Tibial nerve (tissue), 4 donors: Measurements from ENCODE around the gene SHISA4. TPM values are rescaled to one million over a fixed set of nuclear protein-coding genes. Genes with fewer than 3 reads are reported as not detected.
"Not testable (repeated sequence)": the region's sequence is repeated elsewhere in the genome, so short reads cannot be mapped to it uniquely, and the experiment has no call there.

Experiments used
- DNase-seq, 2 donors: peaks; one replicate each; pipeline ENCODE4 v3.0.0-alpha.2; 2019; ENCODE audit warnings: low spot score in 2 of 2
- H3K27ac ChIP-seq, 4 donors: fragments of 200-600 bp; sonication (generic) in 3 of 4; one replicate each; pipeline ENCODE4 v1.5.1; 2017 to 2019; ENCODE audit warnings: mild to moderate bottlenecking in 1 of 4
- H3K27me3 ChIP-seq, 2 donors: fragments of 200-600 bp; sonication (generic) in 1 of 2; one replicate each; pipeline versions ENCODE4 v1.5.1 to v1.6.0; 2017 to 2019
- H3K36me3 ChIP-seq, 3 donors: fragments of 200-600 bp; sonication (generic); one replicate each; pipeline ENCODE4 v1.5.1; 2018 to 2019
- H3K4me1 ChIP-seq, 4 donors: fragments of 200-600 bp; sonication (generic) in 3 of 4; one replicate each; pipeline ENCODE4 v1.5.1; 2017 to 2019
- H3K4me3 ChIP-seq, 4 donors: fragments of 200-600 bp; sonication (generic) in 3 of 4; one replicate each; pipeline ENCODE4 v1.5.1; 2017 to 2019; ENCODE audit warnings: mild to moderate bottlenecking in 1 of 4, moderate library complexity in 1 of 4
- H3K9me3 ChIP-seq, 4 donors: fragments of 200-600 bp; sonication (generic) in 3 of 4; one replicate each; pipeline ENCODE4 v1.5.1; 2017 to 2019
- CTCF ChIP-seq, 5 experiments: fragments of 200-600 bp in 3 of 5; fragments of 450-650 bp in 2 of 5; sonication (generic) in 3 of 5; IDR thresholded peaks; one replicate each; pipeline ENCODE4 v1.5.1; 2016 to 2019; ENCODE audit warnings: antibody characterized with exemption in 5 of 5, mild to moderate bottlenecking in 3 of 5, moderate library complexity in 2 of 5
- EP300 ChIP-seq, 2 donors: sonication (generic); formaldehyde crosslinking; IDR thresholded peaks; one replicate each; pipeline ENCODE4 v1.6.1; 2017; ENCODE audit warnings: antibody characterized with exemption in 2 of 2, mild to moderate bottlenecking in 1 of 2
- POLR2A ChIP-seq, 2 donors: fragments of 450-650 bp; IDR thresholded peaks; one replicate each; pipeline ENCODE4 v1.6.1; 2017; ENCODE audit warnings: antibody characterized with exemption in 2 of 2, mild to moderate bottlenecking in 2 of 2, moderate library complexity in 2 of 2
- WGBS, 2 donors: methylation state at CpG; one replicate each; pipeline ENCODE4 v1.1.5; 2018; 5-methylcytosine and 5-hydroxymethylcytosine counted together
- total RNA-seq, 4 donors: library from RNA; depleted of rRNA; stranded (reverse); fragments of >200 nt; gene quantifications; one replicate each; pipeline ENCODE4 v1.1.0, GENCODE V29; 2016

The SHISA4 gene
- total RNA-seq, 4 donors from 2014 or later, result 42.6 to 76.6 (median 66.4) TPM

DNA sequence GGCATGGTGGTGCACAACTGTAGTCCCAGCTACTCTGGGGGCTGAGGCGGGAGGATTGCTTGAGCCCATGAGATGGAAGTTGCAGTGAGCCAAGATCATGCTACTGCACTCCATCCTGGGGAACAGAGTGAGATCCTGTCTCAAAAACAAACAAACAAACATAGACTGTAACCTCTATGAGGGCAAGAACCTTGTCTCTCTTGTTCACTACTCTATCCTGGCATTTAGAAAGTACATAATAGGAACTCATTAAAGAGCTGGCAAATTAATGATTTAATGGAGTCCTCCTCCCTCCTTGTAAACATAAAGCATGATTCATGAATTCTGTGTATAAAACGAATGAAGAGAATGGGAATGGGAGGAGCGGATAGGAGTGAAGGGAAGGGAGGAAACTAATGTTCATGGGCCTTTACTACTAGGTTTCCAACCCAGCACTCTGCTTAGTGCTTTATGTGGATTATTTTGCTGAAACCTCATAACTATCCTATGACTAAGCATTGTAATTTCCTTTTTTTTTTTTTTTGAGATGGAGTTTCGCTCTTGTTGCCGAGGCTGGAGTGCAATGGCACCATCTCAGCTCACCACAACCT is 49.0 kb downstream of the SHISA4 start:
- no peak for DNase-seq
- Histone ChIP-seq H3K4me3 (no peak overlapping the region), H3K9me3 (no peaks in the 10 kb centered on the region), H3K36me3 (no peaks in the 10 kb centered on the region), H3K27ac (peak overlapping the region in 2 of 4 donors; percentile 70 to 71), H3K4me1 (peaks cover 0 to 41% (median 0%) of the 10 kb centered on the region in 4 donors), H3K27me3 (no peaks in the 10 kb centered on the region)
- whole genome bisulfite sequencing, 2 donors, result 54 to 60% methylated on average over 5 of the region's 5 CpGs
- no peak for TF ChIP-seq EP300 (IDR thresholded peaks at IDR 0.05)
- no peak for TF ChIP-seq POLR2A (IDR thresholded peaks at IDR 0.05)
- TF ChIP-seq CTCF (IDR thresholded peaks at IDR 0.05), result no peak

- H3K36me3 ChIP-seq, result no peaks in the 10 kb centered on the region
- TF ChIP-seq POLR2A (IDR thresholded peaks at IDR 0.05), result no peak
- no peak for TF ChIP-seq CTCF (IDR thresholded peaks at IDR 0.05)
- no peak for TF ChIP-seq EP300 (IDR thresholded peaks at IDR 0.05)
- peak overlapping the region in 1 of 4 donors; percentile 12 for H3K4me3 ChIP-seq
- WGBS, 2 donors, result 42 to 47% methylated on average over 4 of the region's 4 CpGs
- H3K9me3 ChIP-seq, result no peaks in the 10 kb centered on the region
- DNase-seq, result no peak
- no peaks in the 10 kb centered on the region for H3K27me3 ChIP-seq
- peaks cover 0 to 41% (median 0%) of the 10 kb centered on the region in 4 donors for H3K4me1 ChIP-seq
- H3K27ac ChIP-seq, result peak overlapping the region in 2 of 4 donors; percentile 70 to 71
Measured at GRCh38 chr1:201938440-201939035, 49.8 kb downstream of the SHISA4 start.

DNA sequence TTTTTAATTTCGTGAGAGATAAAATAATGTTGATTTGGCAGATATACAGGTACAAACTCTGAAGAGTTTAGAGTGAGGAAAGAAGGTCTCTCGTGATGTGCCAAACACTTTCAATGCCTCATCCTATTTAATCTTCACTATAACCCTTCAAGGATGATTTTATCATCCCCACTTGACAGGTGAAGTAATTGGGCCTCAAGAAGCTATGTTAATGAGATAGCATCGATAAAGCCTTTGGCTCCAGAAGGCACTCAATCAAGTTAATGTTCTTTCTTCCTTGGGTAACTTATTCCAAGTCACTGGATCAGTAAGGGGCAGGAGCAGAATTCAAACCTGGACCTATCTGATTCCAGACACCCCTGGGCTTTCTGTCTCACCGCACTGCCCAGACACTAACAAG is 50.5 kb downstream of the SHISA4 start:
- TF ChIP-seq POLR2A (IDR thresholded peaks at IDR 0.05) (no peak), CTCF (IDR thresholded peaks at IDR 0.05) (no peak), EP300 (IDR thresholded peaks at IDR 0.05) (no peak)
- Histone ChIP-seq H3K36me3 (no peaks in the 10 kb centered on the region), H3K27ac (peak overlapping the region in 3 of 4 donors; percentile 12 to 71 (median 70)), H3K27me3 (no peaks in the 10 kb centered on the region), H3K4me1 (peaks cover 0 to 36% (median 0%) of the 10 kb centered on the region in 4 donors), H3K4me3 (no peak overlapping the region), H3K9me3 (no peaks in the 10 kb centered on the region)
- no peak for DNase-seq
- 55 to 63% methylated on average over 4 of the region's 4 CpGs for WGBS, 2 donors

- WGBS, 2 donors, result 76 to 85% methylated on average over 5 of the region's 5 CpGs
- Histone ChIP-seq H3K9me3 (no peaks in the 10 kb centered on the region), H3K4me1 (peaks cover 0 to 36% (median 0%) of the 10 kb centered on the region in 4 donors), H3K27me3 (no peaks in the 10 kb centered on the region), H3K4me3 (peak overlapping the region in 1 of 4 donors; percentile 7), H3K36me3 (no peaks in the 10 kb centered on the region), H3K27ac (peak overlapping the region in 3 of 4 donors; percentile 12 to 71 (median 70))
- no peak for TF ChIP-seq EP300 (IDR thresholded peaks at IDR 0.05)
- TF ChIP-seq CTCF (IDR thresholded peaks at IDR 0.05), result no peak
- TF ChIP-seq POLR2A (IDR thresholded peaks at IDR 0.05), result no peak
- DNase-seq, result no peak
Measured at GRCh38 chr1:201939574-201939973, 50.9 kb downstream of the SHISA4 start.

DNA sequence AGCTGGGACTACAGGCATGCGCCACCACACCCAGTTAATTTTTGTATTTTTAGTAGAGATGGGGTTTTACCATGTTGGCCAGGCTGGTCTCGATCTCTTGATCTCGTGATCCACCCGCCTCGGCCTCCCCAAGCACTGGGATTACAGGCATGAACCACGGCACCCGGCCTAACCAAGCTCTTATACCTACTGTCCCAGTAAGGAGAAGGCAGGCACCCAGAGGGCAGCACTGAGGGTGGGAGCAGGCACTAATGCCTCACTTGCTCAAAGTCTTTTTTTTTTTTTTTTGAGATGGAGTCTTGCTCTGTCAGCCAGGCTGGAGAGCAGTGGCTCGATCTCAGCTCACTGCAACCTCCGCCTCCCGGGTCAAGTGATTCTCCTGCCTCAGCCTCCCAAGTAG is 51.6 kb downstream of the SHISA4 start:
- peak overlapping the region in 1 of 4 donors; percentile 7 for H3K4me3 ChIP-seq
- not testable (repeated sequence) for H3K27me3 ChIP-seq, H3K9me3 ChIP-seq, DNase-seq, H3K36me3 ChIP-seq
- WGBS, 2 donors, result 88 to 90% methylated on average over 10 of the region's 10 CpGs
- peak overlapping the region in 1 of 4 donors; percentile 71 for H3K27ac ChIP-seq
- peaks cover 0 to 39% (median 0%) of the 10 kb centered on the region in 4 donors for H3K4me1 ChIP-seq
